Measurements from ENCODE around the gene NPY5R. TPM values are rescaled to one million over a fixed set of nuclear protein-coding genes. Genes with fewer than 3 reads are reported as not detected.

Gene NPY5R
- total and polyA plus RNA-seq, 2 of the 4 experiments (the other 2 are of a cell fraction) = not detected

- Histone ChIP-seq H3K27me3 (ENCODE audit: control insufficient read depth, insufficient read depth, low read length) (no peaks in the 10 kb centered on the region), H4K20me1 (ENCODE audit: insufficient read depth, low read length) (no peaks in the 10 kb centered on the region), H3K27ac (ENCODE audit: insufficient read depth, low read length) (no peak overlapping the region), H2BK5ac (ENCODE audit: low read depth, low read length, poor library complexity, severe bottlenecking) (no peak overlapping the region), H3K4me3 (ENCODE audit: insufficient read depth, low read depth, low read length) (no peak overlapping the region), H2AK5ac (ENCODE audit: low read depth, low read length) (no peak overlapping the region), H3K4me1 (ENCODE audit: control insufficient read depth, insufficient read depth, low read length) (no peaks in the 10 kb centered on the region), H3K14ac (replicated peaks; ENCODE audit: low read depth, low read length) (no peak overlapping the region), H2AK9ac (replicated peaks; ENCODE audit: low read depth, low read length, poor library complexity) (no peak overlapping the region), H4K5ac (ENCODE audit: low read depth, low read length) (no peak overlapping the region), H2BK20ac (ENCODE audit: low read depth, low read length) (no peak overlapping the region), H3K4me2 (ENCODE audit: low read depth, low read length) (no peak overlapping the region), H3K23ac (ENCODE audit: low read depth, low read length) (no peak overlapping the region), H3K9ac (ENCODE audit: low read depth, low read length) (no peak overlapping the region), H4K8ac (ENCODE audit: low read depth in 2 of 2, low read length in 2 of 2) (no peak overlapping the region), H3K79me1 (ENCODE audit: low read depth in 1 of 2, low read length in 2 of 2) (no peaks in the 10 kb centered on the region), H3K9me1 (ENCODE audit: insufficient read depth, low read length) (no peaks in the 10 kb centered on the region), H4K91ac (ENCODE audit: insufficient read depth, low read depth, low read length) (no peak overlapping the region), H3K36me3 (ENCODE audit: control insufficient read depth, insufficient read depth, low read length) (no peaks in the 10 kb centered on the region), H2AFZ (replicated peaks; ENCODE audit: low read length, poor library complexity) (no peak overlapping the region), H3K56ac (ENCODE audit: extremely low read depth, insufficient read depth, low read length) (no peak overlapping the region), H3K18ac (ENCODE audit: low read depth, low read length) (no peak overlapping the region), H2BK15ac (ENCODE audit: low read depth, low read length) (no peak overlapping the region), H3K9me3 (ENCODE audit: control insufficient read depth, insufficient read depth, low read length) (no peaks in the 10 kb centered on the region), H2BK120ac (ENCODE audit: low read depth, low read length) (no peak overlapping the region), H3K4ac (ENCODE audit: low read depth, low read length) (no peak overlapping the region)
- no TSS peak for BruUV-seq (replicated peaks)
- dilution Hi-C loops (cut with HindIII; ENCODE audit: low sequenced_read_pairs, unreplicated experiment) = no loop called here
- ChIA-PET CTCF (no interaction called here), POLR2A (ENCODE audit: unreplicated experiment) (interaction anchor here (0.6 kb wide), 1 partner anchor 39 kb away, joined by 3 read pairs; no protein-coding TSS in a partner anchor)
- TF ChIP-seq CHD1 (IDR thresholded peaks at IDR 0.05; ENCODE audit: low read depth, low read length) (no peak), CTCF (conservative IDR thresholded peaks at IDR 0.05; ENCODE audit: low read depth, low read length) (no peak), CEBPB (IDR thresholded peaks at IDR 0.05; ENCODE audit: low read depth, low read length) (no peak), RAD21 (IDR thresholded peaks at IDR 0.05; ENCODE audit: low read length) (no peak), MAZ (IDR thresholded peaks at IDR 0.05; ENCODE audit: borderline replicate concordance, low read depth, low read length) (no peak), FOS (IDR thresholded peaks at IDR 0.05; ENCODE audit: low read depth, low read length) (no peak), MAFK (IDR thresholded peaks at IDR 0.05; ENCODE audit: low read depth, low read length) (no peak), NFE2L2 (IDR thresholded peaks at IDR 0.05; ENCODE audit: low read depth, low read length) (no peak), BHLHE40 (IDR thresholded peaks at IDR 0.05; ENCODE audit: low read depth, low read length) (no peak), RCOR1 (IDR thresholded peaks at IDR 0.05; ENCODE audit: insufficient replicate concordance, low read length) (no peak), RFX5 (IDR thresholded peaks at IDR 0.05; ENCODE audit: low read depth, low read length) (no peak), POLR2A (IDR thresholded peaks at IDR 0.05; ENCODE audit: low read depth, low read length) (no peak), SMC3 (IDR thresholded peaks at IDR 0.05; ENCODE audit: low read depth, low read length) (no peak), MXI1 (IDR thresholded peaks at IDR 0.05; ENCODE audit: borderline replicate concordance, low read depth, low read length) (no peak)
- TF ChIP-seq, protein P1, sequence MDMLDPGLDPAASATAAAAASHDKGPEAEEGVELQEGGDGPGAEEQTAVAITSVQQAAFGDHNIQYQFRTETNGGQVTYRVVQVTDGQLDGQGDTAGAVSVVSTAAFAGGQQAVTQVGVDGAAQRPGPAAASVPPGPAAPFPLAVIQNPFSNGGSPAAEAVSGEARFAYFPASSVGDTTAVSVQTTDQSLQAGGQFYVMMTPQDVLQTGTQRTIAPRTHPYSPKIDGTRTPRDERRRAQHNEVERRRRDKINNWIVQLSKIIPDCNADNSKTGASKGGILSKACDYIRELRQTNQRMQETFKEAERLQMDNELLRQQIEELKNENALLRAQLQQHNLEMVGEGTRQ (IDR thresholded peaks at IDR 0.05; ENCODE audit: low read depth, low read length) = no peak
- TF ChIP-seq, protein P2, sequence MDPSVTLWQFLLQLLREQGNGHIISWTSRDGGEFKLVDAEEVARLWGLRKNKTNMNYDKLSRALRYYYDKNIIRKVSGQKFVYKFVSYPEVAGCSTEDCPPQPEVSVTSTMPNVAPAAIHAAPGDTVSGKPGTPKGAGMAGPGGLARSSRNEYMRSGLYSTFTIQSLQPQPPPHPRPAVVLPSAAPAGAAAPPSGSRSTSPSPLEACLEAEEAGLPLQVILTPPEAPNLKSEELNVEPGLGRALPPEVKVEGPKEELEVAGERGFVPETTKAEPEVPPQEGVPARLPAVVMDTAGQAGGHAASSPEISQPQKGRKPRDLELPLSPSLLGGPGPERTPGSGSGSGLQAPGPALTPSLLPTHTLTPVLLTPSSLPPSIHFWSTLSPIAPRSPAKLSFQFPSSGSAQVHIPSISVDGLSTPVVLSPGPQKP (IDR thresholded peaks at IDR 0.05; ENCODE audit: borderline replicate concordance, low read depth, low read length) = no peak
- DNase-seq = no peak
- WGBS, 2 experiments (ENCODE audit: extremely low coverage in 2 of 2, insufficient read length in 1 of 2) = no CpG with 5 or more reads among the region's 1 CpG
- in situ Hi-C loops (cut with MboI; ENCODE audit: low sequenced_read_pairs) = no loop called here
- intact Hi-C loops (cut with micrococcal nuclease) = no loop called here
- ATAC-seq (ENCODE audit: low read depth) = no peak
Observed at GRCh38 chr4:163317110-163317509, 26.6 kb upstream of the NPY5R start.

Data from IMR-90 (cell line).